HG02870 (cell line): ENCODE results near the gene MRPL50.

ENCODE experiments used
- ATAC-seq: cut with Tn5 transposase; IDR thresholded peaks from one replicate; pipeline ENCODE4 v1.9.1; 2021; ENCODE audit warnings: mild to moderate bottlenecking, moderate library complexity; ENCODE audit not compliant: unreplicated experiment

Gene MRPL50

DNA sequence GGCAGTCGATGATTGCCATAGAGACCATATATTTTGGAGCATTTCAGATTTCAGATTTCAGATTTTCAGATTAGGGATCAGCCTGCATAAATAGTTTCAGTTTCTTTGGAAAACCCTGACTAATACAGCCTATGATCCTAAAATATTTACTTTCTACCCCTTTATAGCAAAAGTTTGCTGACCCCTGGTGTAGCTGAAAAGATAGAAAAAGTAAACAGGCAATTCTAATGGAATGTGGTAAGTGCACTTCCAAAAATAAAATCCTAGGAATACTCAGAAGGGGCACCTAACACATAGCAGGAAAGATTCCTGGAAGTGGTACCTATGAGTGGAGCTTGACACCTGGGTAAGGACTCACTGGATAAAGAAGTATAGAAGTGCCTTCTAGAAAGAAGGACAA lies 48.1 kb downstream of the MRPL50 start:
- no peak for ATAC-seq

DNA sequence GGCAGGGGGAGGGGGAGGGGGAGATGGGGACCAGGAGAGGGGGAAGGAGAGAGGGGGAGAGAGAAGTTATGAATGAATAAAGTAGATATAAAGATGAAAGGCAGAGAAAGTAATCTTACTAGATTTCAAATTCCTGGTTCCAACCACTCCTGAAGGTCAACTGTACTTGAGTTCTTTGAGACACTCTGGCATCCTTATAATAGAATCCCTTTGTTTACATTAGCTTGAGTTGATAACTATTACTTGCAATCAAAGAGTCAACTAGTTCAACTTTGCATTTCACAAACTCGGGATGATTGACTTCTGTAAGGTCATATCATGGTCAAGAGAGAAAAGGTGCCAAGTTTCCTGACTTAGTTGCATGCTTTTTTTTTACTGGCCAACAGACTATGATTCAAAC lies 55.8 kb downstream of the MRPL50 start:
- no peak for ATAC-seq

DNA sequence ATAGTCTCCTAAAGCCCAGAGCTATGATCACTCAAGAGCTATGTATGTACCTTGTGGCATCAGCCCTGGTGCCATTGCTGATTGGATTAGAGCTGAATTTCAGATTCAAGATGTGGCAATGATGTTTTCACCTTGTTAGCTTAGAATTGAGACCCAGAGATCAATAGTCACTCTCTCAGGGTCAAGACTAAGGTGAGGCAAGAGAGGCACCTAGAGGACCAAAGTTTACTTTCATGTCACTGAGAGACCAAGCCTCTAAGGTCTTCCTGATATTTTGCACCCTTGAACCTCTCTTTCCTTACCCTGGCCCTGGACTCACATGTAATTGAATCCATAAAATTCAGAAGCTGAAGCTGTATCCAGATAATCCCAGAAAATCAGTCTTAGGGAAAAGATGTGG lies 56.5 kb downstream of the MRPL50 start:
- no peak for ATAC-seq
